Measurements from ENCODE around the gene RBMS1. TPM values are rescaled to one million over a fixed set of nuclear protein-coding genes. Genes with fewer than 3 reads are reported as not detected.

RBMS1 gene
- total RNA-seq, 2 donors from 2014 or later, result 6.3 to 21.1 TPM

GRCh38 chr2:160253440-160254188, 240.0 kb downstream of the RBMS1 start:
- Histone ChIP-seq H3K27me3 (no peaks in the 10 kb centered on the region), H3K4me1 (no peaks in the 10 kb centered on the region), H3K9ac (ENCODE audit: low read depth in 2 of 2, low read length in 2 of 2) (no peak overlapping the region), H3K36me3 (no peaks in the 10 kb centered on the region), H3K4me3 (no peak overlapping the region), H3K9me3 (no peaks in the 10 kb centered on the region), H3K27ac (no peak overlapping the region)
- intact Hi-C loops (cut with DNase I), result no loop called here
- no peak for DNase-seq
- TF ChIP-seq CTCF (IDR thresholded peaks at IDR 0.05), result no peak

GRCh38 chr2:160252900-160253299, 240.7 kb downstream of the RBMS1 start:
- H3K9ac ChIP-seq (ENCODE audit: low read depth in 2 of 2, low read length in 2 of 2), result no peak overlapping the region
- no peaks in the 10 kb centered on the region for H3K9me3 ChIP-seq
- no peaks in the 10 kb centered on the region for H3K27me3 ChIP-seq
- TF ChIP-seq CTCF (IDR thresholded peaks at IDR 0.05), result no peak
- no peaks in the 10 kb centered on the region for H3K4me1 ChIP-seq
- no peak for DNase-seq
- intact Hi-C loops (cut with DNase I), result no loop called here
- no peaks in the 10 kb centered on the region for H3K36me3 ChIP-seq
- H3K4me3 ChIP-seq, result no peak overlapping the region
- no peak overlapping the region for H3K27ac ChIP-seq

DNA sequence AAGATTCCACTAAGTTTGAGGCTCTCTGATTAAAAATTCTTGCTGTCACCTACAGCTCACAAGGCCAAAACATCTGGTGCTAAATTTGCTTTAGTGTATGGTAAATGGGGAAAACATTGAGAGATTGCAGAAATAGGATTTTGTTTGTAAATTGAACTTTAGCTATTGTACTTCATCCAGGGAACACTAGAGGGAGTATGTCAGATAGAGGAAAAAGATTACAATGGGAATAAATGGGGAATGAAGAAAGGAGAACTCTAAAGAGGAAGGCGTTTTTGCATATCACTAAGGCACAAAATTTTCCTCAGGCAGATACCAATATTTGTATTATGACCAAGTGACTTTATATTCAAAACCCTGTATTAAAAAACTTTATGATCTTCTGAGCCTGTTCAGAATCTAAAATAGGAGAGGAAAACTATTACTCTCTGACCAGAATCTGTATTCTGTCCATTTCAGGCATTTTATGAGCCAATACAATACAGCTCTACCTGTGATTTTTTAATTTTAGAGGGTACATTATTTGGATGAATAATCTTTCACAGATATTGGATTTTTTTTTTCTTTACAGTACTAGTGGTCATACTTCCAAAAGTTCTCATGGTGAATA, 241.2 kb downstream of the RBMS1 start:
- H3K4me1 ChIP-seq, result no peaks in the 10 kb centered on the region
- TF ChIP-seq CTCF (IDR thresholded peaks at IDR 0.05), result peak; percentile 81
- DNase-seq, result no peak
- intact Hi-C loops (cut with DNase I), result no loop called here
- H3K36me3 ChIP-seq, result no peaks in the 10 kb centered on the region
- H3K27me3 ChIP-seq, result no peaks in the 10 kb centered on the region
- H3K9me3 ChIP-seq, result no peaks in the 10 kb centered on the region
- no peak overlapping the region for H3K27ac ChIP-seq
- no peak overlapping the region for H3K9ac ChIP-seq (ENCODE audit: low read depth in 2 of 2, low read length in 2 of 2)
- H3K4me3 ChIP-seq, result no peak overlapping the region

DNA sequence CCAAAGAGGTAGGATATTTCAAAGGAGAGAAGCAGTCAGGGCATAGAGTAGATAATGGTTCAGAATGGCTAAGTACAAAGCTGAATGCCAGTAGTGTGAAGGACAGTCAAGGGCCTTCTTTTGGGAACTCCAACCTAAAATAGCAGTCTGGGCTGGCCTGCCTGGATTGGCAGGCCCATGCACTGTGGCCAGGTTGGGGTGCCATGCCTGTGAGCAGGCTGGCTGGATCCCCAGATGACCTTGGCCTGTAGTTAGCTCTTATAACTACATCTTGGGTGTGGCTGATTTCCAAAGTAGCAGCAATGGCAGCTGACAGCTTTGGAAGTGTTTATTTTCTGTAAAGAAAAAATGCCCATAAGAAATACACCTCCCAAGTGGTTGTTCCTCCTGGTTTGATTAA, 242.0 kb downstream of the RBMS1 start:
- H3K27me3 ChIP-seq, result no peaks in the 10 kb centered on the region
- H3K9me3 ChIP-seq, result no peaks in the 10 kb centered on the region
- H3K9ac ChIP-seq (ENCODE audit: low read depth in 2 of 2, low read length in 2 of 2), result no peak overlapping the region
- H3K27ac ChIP-seq, result no peak overlapping the region
- H3K36me3 ChIP-seq, result no peaks in the 10 kb centered on the region
- no peak for DNase-seq
- H3K4me3 ChIP-seq, result no peak overlapping the region
- TF ChIP-seq CTCF (IDR thresholded peaks at IDR 0.05), result no peak
- intact Hi-C loops (cut with DNase I), result no loop called here
- H3K4me1 ChIP-seq, result no peaks in the 10 kb centered on the region

DNA sequence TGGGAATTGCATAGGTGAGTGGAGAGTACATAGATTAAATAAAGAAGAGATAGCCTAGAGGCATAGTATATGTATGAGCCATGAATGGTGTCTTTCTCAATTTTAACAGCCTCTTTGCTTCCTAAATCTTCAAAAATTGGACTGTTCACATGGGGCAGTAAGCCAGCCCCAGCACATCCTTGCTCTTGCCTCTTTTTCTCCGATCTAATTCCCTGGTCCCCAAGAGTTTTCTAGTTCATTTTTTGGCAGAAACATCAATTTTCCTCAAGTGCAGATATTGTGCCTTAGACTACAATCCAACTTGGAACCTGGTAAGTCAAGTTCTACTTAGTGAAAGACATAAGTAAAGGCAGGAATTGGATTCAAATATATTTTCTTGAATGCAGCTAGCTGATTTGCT, 243.7 kb downstream of the RBMS1 start:
- H3K27me3 ChIP-seq, result no peaks in the 10 kb centered on the region
- H3K9ac ChIP-seq (ENCODE audit: low read depth in 2 of 2, low read length in 2 of 2), result no peak overlapping the region
- H3K4me1 ChIP-seq, result no peaks in the 10 kb centered on the region
- no peaks in the 10 kb centered on the region for H3K9me3 ChIP-seq
- no peak for DNase-seq
- no peak for TF ChIP-seq CTCF (IDR thresholded peaks at IDR 0.05)
- no peaks in the 10 kb centered on the region for H3K36me3 ChIP-seq
- no peak overlapping the region for H3K4me3 ChIP-seq
- H3K27ac ChIP-seq, result no peak overlapping the region
- intact Hi-C loops (cut with DNase I), result no loop called here
